PFSK-1 (cell line): ENCODE data around the gene STK33.

Experiments used
- FOXP2 ChIP-seq: optimal IDR thresholded peaks from 2 replicates; pipeline ENCODE3; 2011; ENCODE audit warnings: borderline replicate concordance, control low read depth, inconsistent platforms; ENCODE audit not compliant: insufficient read depth; ENCODE audit errors: extremely low read length, extremely low read depth
- POLR2AphosphoS5 ChIP-seq: IDR thresholded peaks from 2 replicates; pipeline ENCODE4 v1.6.1; 2012; ENCODE audit warnings: low read depth, mild to moderate bottlenecking, control low read depth, low read length, moderate library complexity
- REST ChIP-seq, 2 experiments: IDR thresholded peaks; 2 replicates each; pipeline versions ENCODE4 v1.6.1 to v1.8.0; 2011 to 2012; ENCODE audit warnings: low read depth in 2 of 2, low read length in 2 of 2, control low read depth in 1 of 2, inconsistent platforms in 1 of 2, mild to moderate bottlenecking in 1 of 2, moderate library complexity in 1 of 2; ENCODE audit not compliant: insufficient read depth in 1 of 2
- SIN3A ChIP-seq: IDR thresholded peaks from 2 replicates; pipeline ENCODE4 v1.6.1; 2012; ENCODE audit warnings: mild to moderate bottlenecking, low read length, moderate library complexity, borderline replicate concordance; ENCODE audit not compliant: insufficient read depth
- TAF1 ChIP-seq: IDR thresholded peaks from 2 replicates; pipeline ENCODE4 v1.6.1; 2012; ENCODE audit warnings: low read length, control low read depth, borderline replicate concordance; ENCODE audit not compliant: insufficient read depth

Gene STK33

DNA sequence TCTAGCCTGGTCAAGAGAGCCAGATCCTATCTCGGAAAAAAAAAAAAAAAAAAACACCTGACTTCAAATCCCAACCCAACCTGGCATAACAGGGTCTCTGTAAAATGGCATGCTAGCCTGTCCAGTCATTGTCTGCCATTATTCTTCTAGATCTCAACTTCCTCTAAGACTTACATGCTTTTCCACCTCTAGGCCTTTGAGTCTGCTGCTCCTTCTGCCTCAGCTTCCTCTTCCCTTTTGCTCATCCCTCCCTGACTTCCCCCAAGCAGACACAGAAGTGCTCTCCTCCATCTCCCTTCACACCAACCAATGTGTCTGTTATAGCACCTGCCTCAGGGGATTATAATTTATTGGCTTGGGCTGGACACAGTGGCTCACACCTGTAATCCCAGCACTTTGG, 7.8 kb downstream of the STK33 start:
- TF ChIP-seq REST (IDR thresholded peaks at IDR 0.05; ENCODE audit: insufficient read depth in 1 of 2, low read depth in 2 of 2, low read length in 2 of 2): no peak
- TF ChIP-seq SIN3A: no peak
- no peak for TF ChIP-seq FOXP2
- TF ChIP-seq POLR2AphosphoS5: no peak
- TF ChIP-seq TAF1: no peak

DNA sequence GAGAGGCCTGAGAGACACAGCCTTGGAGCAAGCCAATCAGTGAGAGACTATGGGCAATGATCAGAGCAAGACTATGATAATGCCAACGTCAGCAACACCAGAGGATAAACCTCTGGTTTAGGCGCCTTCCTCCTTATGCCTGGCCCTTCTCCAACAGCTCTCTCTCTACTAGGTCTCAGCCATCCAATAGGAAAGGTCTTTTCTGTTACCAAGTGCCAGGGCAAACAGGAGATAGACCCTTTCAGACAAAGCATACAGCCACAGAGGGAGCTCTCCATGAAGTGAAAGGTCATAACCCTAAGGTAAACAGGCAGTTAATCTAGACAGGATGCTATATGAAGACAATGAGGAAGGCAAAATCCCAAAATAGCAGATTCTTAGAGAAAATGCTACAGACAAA, 9.5 kb downstream of the STK33 start:
- TF ChIP-seq TAF1: no peak
- no peak for TF ChIP-seq FOXP2
- no peak for TF ChIP-seq REST (IDR thresholded peaks at IDR 0.05; ENCODE audit: insufficient read depth in 1 of 2, low read depth in 2 of 2, low read length in 2 of 2)
- no peak for TF ChIP-seq SIN3A
- no peak for TF ChIP-seq POLR2AphosphoS5

DNA sequence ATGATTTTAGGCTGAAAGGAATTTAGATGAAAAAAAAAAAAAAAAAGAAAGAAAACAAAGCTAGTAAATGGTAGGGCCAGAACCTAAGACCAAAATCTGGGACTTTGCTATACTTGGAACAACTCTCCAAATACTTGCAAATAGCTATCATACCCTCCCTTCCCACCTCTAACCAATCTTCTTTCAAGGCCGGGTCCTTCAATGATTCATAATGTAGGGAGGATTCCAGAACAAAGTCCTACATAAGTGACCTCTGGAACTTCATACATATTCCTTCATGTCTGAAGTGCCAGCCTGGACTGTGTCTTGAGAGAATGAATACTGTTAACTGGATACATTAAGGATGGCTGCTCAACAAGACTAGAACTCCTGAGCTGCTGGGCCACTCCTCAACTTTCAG, 9.9 kb downstream of the STK33 start:
- TF ChIP-seq SIN3A: no peak
- no peak for TF ChIP-seq TAF1
- TF ChIP-seq REST (IDR thresholded peaks at IDR 0.05; ENCODE audit: insufficient read depth in 1 of 2, low read depth in 2 of 2, low read length in 2 of 2): no peak
- TF ChIP-seq POLR2AphosphoS5: no peak
- TF ChIP-seq FOXP2: no peak

- TF ChIP-seq FOXP2: no peak
- TF ChIP-seq POLR2AphosphoS5: no peak
Observed at GRCh38 chr11:8581300-8581699, 12.7 kb downstream of the STK33 start.

DNA sequence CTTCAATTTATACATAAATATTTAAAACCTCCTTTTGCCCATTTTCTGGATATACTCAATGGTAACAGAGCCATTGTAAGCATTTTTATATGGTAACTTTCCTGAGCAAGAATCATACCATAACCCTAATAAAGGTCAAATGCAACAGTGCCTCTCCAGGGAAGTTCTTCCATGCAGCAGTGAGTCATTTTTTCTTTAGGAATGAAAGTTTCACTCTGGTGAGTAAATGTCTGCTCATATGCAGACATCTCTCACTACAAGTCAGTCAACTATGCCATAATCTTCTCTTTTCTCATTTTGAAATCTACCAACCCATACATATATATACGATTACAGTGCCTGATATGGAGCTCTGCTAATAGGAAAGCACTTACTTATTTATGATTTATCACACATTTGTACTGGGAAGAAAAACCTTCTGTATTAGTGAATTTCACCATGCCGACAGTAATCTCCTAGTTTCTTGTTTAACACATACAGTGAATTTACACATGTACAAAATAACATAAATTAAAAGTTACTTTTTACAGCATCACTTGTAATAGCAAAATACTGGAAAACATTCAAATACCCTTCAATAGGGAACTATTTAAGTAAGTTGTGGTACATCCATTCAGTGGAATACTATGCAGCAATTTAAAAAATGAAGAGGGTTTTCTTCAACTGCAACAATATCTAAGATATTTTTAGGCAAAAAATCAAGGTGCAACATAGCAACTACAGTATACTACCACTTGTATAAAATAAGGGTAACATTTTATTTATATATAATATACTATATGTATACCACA, 16.0 kb downstream of the STK33 start:
- no peak for TF ChIP-seq REST (IDR thresholded peaks at IDR 0.05; ENCODE audit: insufficient read depth in 1 of 2, low read depth in 2 of 2, low read length in 2 of 2)
- no peak for TF ChIP-seq TAF1
- no peak for TF ChIP-seq SIN3A
- no peak for TF ChIP-seq FOXP2
- TF ChIP-seq POLR2AphosphoS5: no peak
